Activated T-cell treated with anti-CD3 and anti-CD28 coated beads, Interleukin-2, amount 50 U/mL, for 48 hours (primary cell): ENCODE data around the gene CNGA1.
"Not testable (repeated sequence)": the region's sequence is repeated elsewhere in the genome, so short reads cannot be mapped to it uniquely, and the experiment has no call there.

Source experiments
- DNase-seq, 2 experiments: peaks; one replicate each; pipeline ENCODE4 v3.0.0-alpha.2; 2020

CNGA1 gene

GRCh38 chr4:48028696-48029095 is 12.2 kb upstream of the CNGA1 start:
- no peak for DNase-seq

DNA sequence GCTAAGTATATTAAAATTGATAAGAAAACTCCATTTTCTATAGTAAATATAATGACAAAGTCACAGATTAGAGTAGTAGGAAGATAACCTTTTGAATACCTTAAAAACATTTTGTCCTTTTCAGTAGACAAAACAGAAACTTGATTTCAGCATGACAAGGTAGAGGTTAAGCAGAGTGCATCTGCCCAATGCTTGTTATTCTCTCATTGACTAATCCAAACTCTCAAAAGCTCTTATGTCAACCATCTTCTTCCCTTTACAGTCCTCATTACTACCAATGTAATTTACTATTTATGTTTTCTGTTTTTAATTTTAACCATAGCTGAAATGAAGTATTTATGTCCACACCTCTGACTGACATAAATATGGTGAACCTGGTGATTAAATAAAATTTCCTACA is 11.2 kb upstream of the CNGA1 start:
- no peak for DNase-seq

DNA sequence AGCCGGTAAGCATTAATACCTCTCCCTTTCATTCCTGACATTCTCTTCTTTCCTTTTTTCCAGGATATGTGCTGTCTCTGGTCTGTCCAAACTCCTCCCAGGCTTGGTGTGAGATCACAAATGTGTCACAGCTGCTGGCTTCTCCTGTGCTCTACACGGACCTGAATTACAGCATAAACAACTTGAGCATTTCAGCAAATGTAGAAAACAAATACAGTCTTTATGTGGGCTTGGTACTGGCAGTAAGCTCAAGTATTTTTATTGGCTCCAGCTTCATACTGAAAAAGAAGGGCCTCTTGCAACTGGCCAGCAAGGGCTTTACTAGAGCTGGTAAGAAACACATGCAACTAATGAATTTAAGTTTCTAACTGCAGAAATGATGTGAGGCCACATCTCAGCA is 8.5 kb upstream of the CNGA1 start:
- no peak for DNase-seq

- no peak for DNase-seq
These were observed 8.0 kb upstream of the CNGA1 start for GRCh38 chr4:48024522-48024921.

- no peak for DNase-seq
These were observed 5.8 kb upstream of the CNGA1 start for GRCh38 chr4:48022192-48022799.

DNA sequence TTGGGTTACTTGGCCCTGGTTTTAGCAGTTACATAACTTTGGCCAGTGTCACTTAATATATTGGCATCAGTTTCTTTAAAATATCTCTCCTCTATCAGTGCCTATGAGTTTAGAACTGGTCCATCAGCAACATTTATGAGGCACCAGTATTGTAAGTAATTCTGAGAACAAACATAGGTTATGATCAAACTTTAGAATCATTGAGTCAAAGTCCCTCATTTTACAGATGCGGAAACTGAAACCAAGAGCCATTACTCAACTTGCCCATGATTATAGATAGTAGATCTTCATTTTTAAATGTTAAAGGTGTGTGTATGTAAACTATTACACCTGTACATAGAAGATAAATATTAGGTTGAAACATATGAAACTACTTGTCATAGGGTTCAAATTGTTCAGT is 4.6 kb upstream of the CNGA1 start:
- no peak for DNase-seq

GRCh38 chr4:48018112-48018511 is 1.6 kb upstream of the CNGA1 start:
- no peak for DNase-seq

- peak; percentile 72 to 77 for DNase-seq
These were observed 659 bp upstream of the CNGA1 start for GRCh38 chr4:48017108-48017571.

DNA sequence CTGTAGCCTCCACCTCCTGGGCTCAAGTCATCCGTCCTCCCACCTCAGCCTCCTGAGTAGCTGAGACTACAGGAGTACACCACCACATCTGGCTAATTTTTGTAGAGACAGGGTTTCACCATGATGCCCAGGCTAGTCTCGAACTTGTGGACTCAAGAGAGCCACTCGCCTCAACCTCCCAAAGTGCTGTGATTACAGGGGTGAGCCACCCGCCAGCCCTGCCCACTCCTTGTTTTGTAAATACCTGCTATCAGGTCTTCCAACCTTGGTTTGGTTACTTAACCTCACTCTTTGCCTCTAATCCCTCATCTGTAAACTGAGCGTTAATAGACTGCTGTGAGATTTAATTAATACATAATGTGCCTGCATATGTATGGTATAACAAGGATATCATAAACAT is 803 bp downstream of the CNGA1 start:
- DNase-seq = no peak

DNA sequence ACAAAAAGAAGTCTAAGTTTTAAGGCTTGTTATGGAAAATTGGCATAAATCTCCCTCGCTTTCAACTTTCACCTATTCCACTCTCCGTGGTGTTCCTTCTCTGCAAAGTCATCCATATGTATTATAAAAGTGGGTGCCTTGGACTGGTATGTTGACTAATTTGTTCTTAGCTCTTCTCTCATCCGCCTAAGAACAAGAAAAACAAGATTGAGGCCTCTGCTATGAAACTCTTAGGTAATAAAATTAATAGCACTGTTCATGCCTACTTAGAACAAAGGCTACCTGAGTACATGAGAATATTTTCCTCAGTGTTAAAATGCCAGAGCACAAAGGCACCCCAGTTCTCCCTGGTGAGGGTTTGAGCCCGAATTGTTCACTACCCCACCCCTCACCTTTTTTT is 1.3 kb downstream of the CNGA1 start:
- no peak for DNase-seq

GRCh38 chr4:48012824-48013223 is 3.7 kb downstream of the CNGA1 start:
- DNase-seq = no peak

- DNase-seq = no peak
These were observed 4.8 kb downstream of the CNGA1 start for GRCh38 chr4:48011722-48012121.

- not testable (repeated sequence) for DNase-seq
These were observed 5.6 kb downstream of the CNGA1 start for GRCh38 chr4:48010906-48011305.

- no peak for DNase-seq
These were observed 8.4 kb downstream of the CNGA1 start for GRCh38 chr4:48008021-48008596.

DNA sequence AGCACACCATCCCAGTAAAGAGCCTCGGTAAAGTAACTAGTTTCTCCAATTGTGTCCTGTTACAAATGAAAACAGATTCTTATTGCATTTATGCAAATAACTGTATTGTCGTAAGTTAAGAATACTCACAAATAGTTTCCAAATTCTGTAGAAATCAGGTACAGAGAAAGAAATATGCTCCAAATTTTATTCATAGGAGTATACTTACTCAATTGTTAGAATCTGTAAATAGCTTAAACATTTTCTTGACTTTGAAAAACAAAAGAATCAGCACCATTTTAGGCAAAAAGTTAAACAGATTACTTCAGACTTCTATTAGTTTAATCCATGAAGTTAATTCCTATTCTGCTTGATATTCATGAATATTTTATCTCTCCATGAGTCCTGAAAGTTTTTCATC is 10.7 kb downstream of the CNGA1 start:
- DNase-seq = no peak

DNA sequence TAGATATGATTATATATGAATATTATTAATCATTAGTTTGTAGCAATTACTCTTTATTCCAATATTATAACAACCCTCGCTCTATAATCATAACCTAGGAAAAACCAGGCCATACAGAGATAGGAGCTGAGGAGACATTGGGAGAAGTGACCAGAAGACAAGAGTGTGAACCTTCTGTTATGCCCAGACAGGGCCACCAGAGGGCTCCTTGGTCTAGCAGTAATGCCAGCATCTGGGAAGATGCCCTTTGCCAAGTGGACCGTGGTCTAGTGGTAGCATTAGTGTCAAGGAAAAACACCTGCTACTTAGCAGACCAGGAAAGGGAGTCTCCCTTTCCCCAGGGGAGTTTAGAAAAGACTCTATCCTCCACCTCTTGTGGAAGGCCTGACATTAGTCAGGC is 12.9 kb downstream of the CNGA1 start:
- DNase-seq = peak; percentile 53 to 66

DNA sequence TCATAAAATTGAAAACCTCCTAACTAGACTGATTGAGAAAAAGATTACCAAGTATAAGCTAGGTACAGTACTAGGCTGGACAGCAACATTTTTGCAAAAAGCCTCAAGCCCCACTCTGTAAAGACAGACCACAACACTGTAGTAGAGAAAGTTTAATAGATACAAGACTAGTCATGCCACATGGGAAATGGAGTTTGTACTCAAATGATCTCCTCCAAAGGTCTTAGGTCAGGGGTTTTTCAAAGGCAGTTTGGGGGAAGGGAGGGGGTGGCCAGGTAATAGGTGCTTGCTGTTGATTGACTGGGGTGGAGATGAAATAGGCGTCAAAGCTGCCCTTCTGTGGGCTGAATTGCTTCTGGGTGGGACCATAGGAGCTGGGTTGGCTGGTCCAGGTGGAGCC is 14.2 kb downstream of the CNGA1 start:
- no peak for DNase-seq

GRCh38 chr4:47996021-47996420 is 20.5 kb downstream of the CNGA1 start:
- no peak for DNase-seq

GRCh38 chr4:47992475-47992874 is 24.0 kb downstream of the CNGA1 start:
- DNase-seq = not testable (repeated sequence)

DNA sequence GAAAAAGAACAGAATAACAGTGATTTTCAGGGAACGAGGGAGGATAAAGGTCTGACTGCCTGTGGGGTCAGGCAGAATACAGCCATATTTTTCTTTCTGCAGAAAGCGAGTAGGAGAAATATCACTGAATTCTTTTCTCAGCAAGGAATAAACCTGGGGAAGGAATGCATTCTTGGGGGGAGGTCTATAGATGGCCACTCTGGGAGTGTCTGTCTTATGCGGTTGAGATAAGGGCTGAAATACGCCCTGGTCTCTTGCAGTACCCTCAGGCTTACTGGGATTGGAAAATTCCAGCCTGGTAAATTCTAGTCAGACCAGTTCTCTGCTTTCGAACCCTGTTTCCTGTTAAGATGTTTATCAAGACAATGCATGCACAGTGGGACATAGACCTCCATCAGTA is 26.3 kb downstream of the CNGA1 start:
- no peak for DNase-seq

GRCh38 chr4:47974566-47974965 is 41.9 kb downstream of the CNGA1 start:
- DNase-seq = no peak

GRCh38 chr4:47972721-47973120 is 43.8 kb downstream of the CNGA1 start:
- no peak for DNase-seq

GRCh38 chr4:47972181-47972580 is 44.3 kb downstream of the CNGA1 start:
- no peak for DNase-seq

DNA sequence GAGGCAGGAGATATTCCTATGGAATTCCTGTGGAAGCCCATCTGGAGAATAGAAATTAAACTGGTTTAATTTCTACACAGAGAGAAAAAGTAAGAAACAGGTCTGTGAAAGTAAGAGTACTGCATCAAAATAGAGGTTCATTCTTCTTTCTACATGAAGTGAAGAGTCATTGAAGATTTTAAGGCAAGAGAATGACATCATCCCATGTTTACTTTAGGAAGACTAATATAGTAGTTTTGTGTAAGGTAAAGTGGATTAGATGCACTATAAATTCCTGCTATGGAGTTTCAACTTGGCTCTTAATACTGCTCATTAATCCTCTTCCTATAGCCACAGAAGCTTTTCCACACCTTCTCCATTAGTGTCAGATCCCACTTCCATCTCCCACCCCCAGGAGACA is 47.6 kb downstream of the CNGA1 start:
- DNase-seq = no peak

GRCh38 chr4:47954677-47955076 is 61.8 kb downstream of the CNGA1 start:
- DNase-seq = no peak
